GM12873 (cell line): ENCODE results near the gene AURKAIP1.

Experiments
- CTCF ChIP-seq: IDR thresholded peaks from 2 replicates; pipeline ENCODE4 v1.5.1; 2012; ENCODE audit warnings: low read depth, mild to moderate bottlenecking, moderate library complexity, low read length, control low read depth; ENCODE audit not compliant: insufficient read depth; ENCODE audit errors: missing control alignments

AURKAIP1 gene

GRCh38 chr1:1420654-1421141, 45.7 kb upstream of the AURKAIP1 start:
- no peak for TF ChIP-seq CTCF

- no peak for TF ChIP-seq CTCF
Observed at GRCh38 chr1:1419813-1420653, 45.0 kb upstream of the AURKAIP1 start.

GRCh38 chr1:1419363-1419812, 44.4 kb upstream of the AURKAIP1 start:
- no peak for TF ChIP-seq CTCF

- no peak for TF ChIP-seq CTCF
Observed at GRCh38 chr1:1418464-1419362, 43.7 kb upstream of the AURKAIP1 start.

GRCh38 chr1:1415751-1416150, 40.7 kb upstream of the AURKAIP1 start:
- TF ChIP-seq CTCF, result no peak

- no peak for TF ChIP-seq CTCF
Observed at GRCh38 chr1:1411626-1412025, 36.6 kb upstream of the AURKAIP1 start.
